ENCODE results near the gene MAPK8IP3.
"Not testable (repeated sequence)": the region's sequence is repeated elsewhere in the genome, so short reads cannot be mapped to it uniquely, and the experiment has no call there.

Gene MAPK8IP3

GRCh38 chr16:1786242-1787055 lies 80.5 kb downstream of the MAPK8IP3 start:
- no peak for DNase-seq (ENCODE audit: low spot score)

- DNase-seq (ENCODE audit: low spot score), result no peak
Measured at GRCh38 chr16:1787056-1787321, 81.0 kb downstream of the MAPK8IP3 start.

- DNase-seq (ENCODE audit: low spot score), result no peak
Measured at GRCh38 chr16:1787322-1788094, 81.5 kb downstream of the MAPK8IP3 start.

- DNase-seq (ENCODE audit: low spot score), result no peak
Measured at GRCh38 chr16:1788095-1788707, 82.2 kb downstream of the MAPK8IP3 start.

- DNase-seq (ENCODE audit: low spot score), result no peak
Measured at GRCh38 chr16:1788708-1789100, 82.7 kb downstream of the MAPK8IP3 start.

GRCh38 chr16:1789643-1790045 lies 83.6 kb downstream of the MAPK8IP3 start:
- DNase-seq (ENCODE audit: low spot score), result no peak

GRCh38 chr16:1790261-1790610 lies 84.2 kb downstream of the MAPK8IP3 start:
- DNase-seq (ENCODE audit: low spot score), result no peak

- no peak for DNase-seq (ENCODE audit: low spot score)
Measured at GRCh38 chr16:1790611-1791255, 84.7 kb downstream of the MAPK8IP3 start.

GRCh38 chr16:1791256-1791942 lies 85.4 kb downstream of the MAPK8IP3 start:
- DNase-seq (ENCODE audit: low spot score), result no peak

GRCh38 chr16:1791943-1792812 lies 86.2 kb downstream of the MAPK8IP3 start:
- DNase-seq (ENCODE audit: low spot score), result no peak

GRCh38 chr16:1792836-1793577 lies 87.0 kb downstream of the MAPK8IP3 start:
- DNase-seq (ENCODE audit: low spot score), result no peak

GRCh38 chr16:1793578-1794220 lies 87.7 kb downstream of the MAPK8IP3 start, which contains the start of gene IGFALS:
IGFALS (minus strand) TSS chr16:1793705; CDS start chr16:1793652, 53 bp downstream.
- no peak for DNase-seq (ENCODE audit: low spot score)

GRCh38 chr16:1794221-1794871 lies 88.4 kb downstream of the MAPK8IP3 start:
- no peak for DNase-seq (ENCODE audit: low spot score)

- DNase-seq (ENCODE audit: low spot score), result no peak
Measured at GRCh38 chr16:1794908-1795666, 89.1 kb downstream of the MAPK8IP3 start.

GRCh38 chr16:1799263-1799662 lies 93.3 kb downstream of the MAPK8IP3 start:
- not testable (repeated sequence) for DNase-seq (ENCODE audit: low spot score)

- no peak for DNase-seq (ENCODE audit: low spot score)
Measured at GRCh38 chr16:1800701-1801100, 94.7 kb downstream of the MAPK8IP3 start.

GRCh38 chr16:1807626-1808025 lies 101.6 kb downstream of the MAPK8IP3 start:
- DNase-seq (ENCODE audit: low spot score), result no peak

- no peak for DNase-seq (ENCODE audit: low spot score)
Measured at GRCh38 chr16:1808691-1809090, 102.7 kb downstream of the MAPK8IP3 start.
